ENCODE data around the gene PEAK3. TPM values are rescaled to one million over a fixed set of nuclear protein-coding genes. Genes with fewer than 3 reads are reported as not detected.

PEAK3 gene
- total RNA-seq, 1 experiment from 2014 or later: not detected

- H3K27me3 Mint-ChIP-seq (ENCODE audit: insufficient read depth, unreplicated experiment): peaks cover 43% of the 10 kb centered on the region
- intact Hi-C loops (cut with micrococcal nuclease): no loop called here
These were observed 9.3 kb upstream of the PEAK3 start for GRCh38 chr19:2291185-2291751.

GRCh38 chr19:2290441-2291184, 8.6 kb upstream of the PEAK3 start:
- Mint-ChIP-seq H3K9me3 (ENCODE audit: unreplicated experiment) (no peaks in the 10 kb centered on the region), H3K4me3 (ENCODE audit: unreplicated experiment) (no peak overlapping the region), H3K36me3 (ENCODE audit: insufficient read depth, unreplicated experiment) (no peaks in the 10 kb centered on the region), H3K27ac (ENCODE audit: low read depth, unreplicated experiment) (no peak overlapping the region), H3K4me1 (ENCODE audit: insufficient read depth, unreplicated experiment) (no peaks in the 10 kb centered on the region), H3K27me3 (ENCODE audit: insufficient read depth, unreplicated experiment) (peaks cover 43% of the 10 kb centered on the region)
- BruUV-seq (replicated peaks): no TSS peak
- no peak for DNase-seq (ENCODE audit: unreplicated experiment)
- ChIA-PET CTCF (no interaction called here), POLR2A (no interaction called here)
- TF ChIP-seq, protein P1, sequence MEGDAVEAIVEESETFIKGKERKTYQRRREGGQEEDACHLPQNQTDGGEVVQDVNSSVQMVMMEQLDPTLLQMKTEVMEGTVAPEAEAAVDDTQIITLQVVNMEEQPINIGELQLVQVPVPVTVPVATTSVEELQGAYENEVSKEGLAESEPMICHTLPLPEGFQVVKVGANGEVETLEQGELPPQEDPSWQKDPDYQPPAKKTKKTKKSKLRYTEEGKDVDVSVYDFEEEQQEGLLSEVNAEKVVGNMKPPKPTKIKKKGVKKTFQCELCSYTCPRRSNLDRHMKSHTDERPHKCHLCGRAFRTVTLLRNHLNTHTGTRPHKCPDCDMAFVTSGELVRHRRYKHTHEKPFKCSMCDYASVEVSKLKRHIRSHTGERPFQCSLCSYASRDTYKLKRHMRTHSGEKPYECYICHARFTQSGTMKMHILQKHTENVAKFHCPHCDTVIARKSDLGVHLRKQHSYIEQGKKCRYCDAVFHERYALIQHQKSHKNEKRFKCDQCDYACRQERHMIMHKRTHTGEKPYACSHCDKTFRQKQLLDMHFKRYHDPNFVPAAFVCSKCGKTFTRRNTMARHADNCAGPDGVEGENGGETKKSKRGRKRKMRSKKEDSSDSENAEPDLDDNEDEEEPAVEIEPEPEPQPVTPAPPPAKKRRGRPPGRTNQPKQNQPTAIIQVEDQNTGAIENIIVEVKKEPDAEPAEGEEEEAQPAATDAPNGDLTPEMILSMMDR (IDR thresholded peaks at IDR 0.05; ENCODE audit: unreplicated experiment): no peak
- intact Hi-C loops (cut with micrococcal nuclease): no loop called here

More at GRCh38 chr19:2291185-2291751, 9.3 kb upstream of the PEAK3 start:
- no peak overlapping the region for H3K4me3 Mint-ChIP-seq (ENCODE audit: unreplicated experiment)
- H3K36me3 Mint-ChIP-seq (ENCODE audit: insufficient read depth, unreplicated experiment): no peaks in the 10 kb centered on the region
- no peak for DNase-seq (ENCODE audit: unreplicated experiment)
- CTCF ChIA-PET: no interaction called here
- no peak overlapping the region for H3K27ac Mint-ChIP-seq (ENCODE audit: low read depth, unreplicated experiment)
- H3K9me3 Mint-ChIP-seq (ENCODE audit: unreplicated experiment): no peaks in the 10 kb centered on the region
- TF ChIP-seq, protein P1 (IDR thresholded peaks at IDR 0.05; ENCODE audit: unreplicated experiment): no peak
- H3K4me1 Mint-ChIP-seq (ENCODE audit: insufficient read depth, unreplicated experiment): no peaks in the 10 kb centered on the region
- POLR2A ChIA-PET: no interaction called here
- no TSS peak for BruUV-seq (replicated peaks)

- ChIA-PET CTCF (interaction anchor here (1.2 kb wide), 1 partner anchor 134 kb away, joined by 4 read pairs; no protein-coding TSS in a partner anchor), POLR2A (no interaction called here)
- Mint-ChIP-seq H3K36me3 (ENCODE audit: insufficient read depth, unreplicated experiment) (no peaks in the 10 kb centered on the region), H3K27ac (ENCODE audit: low read depth, unreplicated experiment) (no peak overlapping the region), H3K27me3 (ENCODE audit: insufficient read depth, unreplicated experiment) (peaks cover 37% of the 10 kb centered on the region), H3K4me1 (ENCODE audit: insufficient read depth, unreplicated experiment) (no peaks in the 10 kb centered on the region), H3K4me3 (ENCODE audit: unreplicated experiment) (no peak overlapping the region), H3K9me3 (ENCODE audit: unreplicated experiment) (no peaks in the 10 kb centered on the region)
- intact Hi-C loops (cut with micrococcal nuclease): no loop called here
- TF ChIP-seq, protein P1 (IDR thresholded peaks at IDR 0.05; ENCODE audit: unreplicated experiment): no peak
- no TSS peak for BruUV-seq (replicated peaks)
- no peak for DNase-seq (ENCODE audit: unreplicated experiment)
These were observed 7.9 kb upstream of the PEAK3 start for GRCh38 chr19:2289714-2290435.
